Cardiac muscle cell (in vitro differentiated cells and primary cell): ENCODE data around the gene LAPTM4A. TPM values are rescaled to one million over a fixed set of nuclear protein-coding genes. Genes with fewer than 3 reads are reported as not detected.
"Not testable (repeated sequence)": the region's sequence is repeated elsewhere in the genome, so short reads cannot be mapped to it uniquely, and the experiment has no call there.

ENCODE experiments used
- DNase-seq, 2 donors: peaks; one replicate each; pipeline versions ENCODE4 v3.0.0 to v3.0.0-alpha.2; 2010 to 2017; ENCODE audit warnings: low read depth in 1 of 2, low spot score in 1 of 2
- H3K27ac ChIP-seq: fragments of 200-600 bp; sonication (generic); 2 replicates; pipeline ENCODE4 v1.5.1; 2016
- H3K27me3 ChIP-seq: fragments of 200-600 bp; sonication (generic); 2 replicates; pipeline ENCODE4 v1.6.0; 2016; ENCODE audit warnings: control low read depth
- H3K36me3 ChIP-seq: fragments of 200-600 bp; sonication (generic); 2 replicates; pipeline ENCODE4 v1.5.1; 2016; ENCODE audit warnings: control low read depth
- H3K4me1 ChIP-seq: fragments of 200-600 bp; sonication (generic); 2 replicates; pipeline ENCODE4 v1.8.1; 2017; ENCODE audit warnings: low read depth, mild to moderate bottlenecking, mixed run types
- H3K4me3 ChIP-seq: fragments of 200-600 bp; sonication (generic); 2 replicates; pipeline ENCODE4 v1.5.1; 2016; ENCODE audit warnings: mild to moderate bottlenecking
- H3K9me3 ChIP-seq: fragments of 200-600 bp; sonication (generic); 2 replicates; pipeline ENCODE4 v1.5.1; 2017; ENCODE audit warnings: low read depth, mild to moderate bottlenecking, control low read depth
- CTCF ChIP-seq: IDR thresholded peaks from 2 replicates; pipeline ENCODE4 v1.5.1; 2012; ENCODE audit warnings: low read depth, mild to moderate bottlenecking, low read length
- polyA plus RNA-seq: library from polyadenylated mRNA; unstranded; fragments of >200 nt; fragmentation: Nextera tagmentation; extraction: Ambion mirVana; gene quantifications from 2 replicates; pipeline ENCODE4 v1.2.1, GENCODE V29; 2016
- total RNA-seq: library from RNA; depleted of rRNA; stranded (reverse); fragments of >200 nt; gene quantifications from 2 replicates; pipeline ENCODE4 v1.2.3, GENCODE V29; 2016

Gene LAPTM4A
- total and polyA plus RNA-seq, 2 experiments from 2014 or later: 119 to 425 TPM

GRCh38 chr2:20091305-20091991, 40.0 kb upstream of the LAPTM4A start:
- H3K27ac ChIP-seq: no peak overlapping the region
- no peaks in the 10 kb centered on the region for H3K4me1 ChIP-seq
- H3K9me3 ChIP-seq: no peaks in the 10 kb centered on the region
- H3K36me3 ChIP-seq: no peaks in the 10 kb centered on the region
- no peak for TF ChIP-seq CTCF
- no peak overlapping the region for H3K4me3 ChIP-seq
- DNase-seq: peak in 1 of 2 donors; percentile 88
- no peaks in the 10 kb centered on the region for H3K27me3 ChIP-seq

- no peak for TF ChIP-seq CTCF
- Histone ChIP-seq H3K4me1 (no peaks in the 10 kb centered on the region), H3K27me3 (no peaks in the 10 kb centered on the region), H3K9me3 (no peaks in the 10 kb centered on the region), H3K36me3 (no peaks in the 10 kb centered on the region), H3K27ac (no peak overlapping the region), H3K4me3 (no peak overlapping the region)
- DNase-seq: no peak
Measured at GRCh38 chr2:20089715-20090464, 38.5 kb upstream of the LAPTM4A start.

- H3K27me3 ChIP-seq, H3K4me3 ChIP-seq, H3K27ac ChIP-seq, H3K4me1 ChIP-seq, H3K9me3 ChIP-seq, H3K36me3 ChIP-seq: not testable (repeated sequence)
- peak in 1 of 2 donors; percentile 44 for DNase-seq
Measured at GRCh38 chr2:20085909-20086308, 34.5 kb upstream of the LAPTM4A start.

- not testable (repeated sequence) for DNase-seq, H3K27ac ChIP-seq, H3K27me3 ChIP-seq, H3K36me3 ChIP-seq, H3K4me1 ChIP-seq, H3K9me3 ChIP-seq, H3K4me3 ChIP-seq
Measured at GRCh38 chr2:20082812-20083211, 31.4 kb upstream of the LAPTM4A start.

- no peak overlapping the region for H3K27ac ChIP-seq
- DNase-seq: no peak
- H3K4me3 ChIP-seq: no peak overlapping the region
- H3K4me1 ChIP-seq: no peaks in the 10 kb centered on the region
- no peaks in the 10 kb centered on the region for H3K9me3 ChIP-seq
- H3K36me3 ChIP-seq: no peaks in the 10 kb centered on the region
- no peak for TF ChIP-seq CTCF
- no peaks in the 10 kb centered on the region for H3K27me3 ChIP-seq
Measured at GRCh38 chr2:20081841-20082240, 30.4 kb upstream of the LAPTM4A start.

GRCh38 chr2:20080839-20081415, 29.5 kb upstream of the LAPTM4A start:
- Histone ChIP-seq H3K4me1 (no peaks in the 10 kb centered on the region), H3K36me3 (no peaks in the 10 kb centered on the region), H3K9me3 (no peaks in the 10 kb centered on the region), H3K27me3 (no peaks in the 10 kb centered on the region), H3K4me3 (no peak overlapping the region), H3K27ac (no peak overlapping the region)
- no peak for TF ChIP-seq CTCF
- no peak for DNase-seq
